ENCODE results near the gene SF3A2.

The SF3A2 gene

DNA sequence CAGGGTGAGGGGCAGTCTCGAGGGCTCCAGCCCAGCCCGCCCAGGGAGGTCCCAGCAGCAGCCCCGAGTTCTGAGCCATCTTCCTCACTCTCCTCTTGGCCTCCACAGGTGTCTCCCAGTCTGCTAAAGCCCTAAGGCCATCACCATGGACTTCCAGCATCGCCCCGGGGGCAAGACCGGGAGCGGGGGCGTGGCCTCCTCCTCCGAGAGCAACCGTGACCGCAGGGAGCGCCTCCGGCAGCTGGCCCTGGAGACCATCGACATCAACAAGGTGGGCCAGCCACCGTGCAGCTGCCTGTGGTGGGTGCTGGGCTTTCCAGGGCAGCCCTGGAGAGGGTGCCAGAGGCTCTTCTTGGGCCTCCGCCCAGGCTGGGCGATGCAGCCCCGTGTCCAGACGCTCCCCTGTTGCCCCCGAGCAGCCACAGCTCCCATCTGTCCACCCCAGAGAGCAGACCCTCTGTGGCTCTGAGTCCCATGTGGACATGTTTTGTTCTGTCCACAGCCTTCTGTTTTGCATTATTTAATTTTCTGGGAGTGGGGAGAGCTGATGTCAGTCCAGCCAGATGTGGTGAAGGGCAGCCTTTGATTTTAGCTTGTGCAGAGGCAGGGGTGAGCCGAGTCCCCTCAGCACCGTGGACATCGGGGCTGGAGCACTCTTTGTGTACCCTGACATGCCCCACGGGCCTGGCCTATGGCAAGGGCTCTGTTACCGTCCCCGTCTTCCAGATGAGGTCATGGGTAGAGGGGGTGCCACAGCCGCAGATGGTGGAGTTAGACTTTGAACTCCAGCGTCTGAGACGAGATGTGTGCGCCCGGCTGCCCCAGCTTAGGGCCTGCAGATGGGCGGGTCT is 6.9 kb downstream of the SF3A2 start:
- no peak for DNase-seq

DNA sequence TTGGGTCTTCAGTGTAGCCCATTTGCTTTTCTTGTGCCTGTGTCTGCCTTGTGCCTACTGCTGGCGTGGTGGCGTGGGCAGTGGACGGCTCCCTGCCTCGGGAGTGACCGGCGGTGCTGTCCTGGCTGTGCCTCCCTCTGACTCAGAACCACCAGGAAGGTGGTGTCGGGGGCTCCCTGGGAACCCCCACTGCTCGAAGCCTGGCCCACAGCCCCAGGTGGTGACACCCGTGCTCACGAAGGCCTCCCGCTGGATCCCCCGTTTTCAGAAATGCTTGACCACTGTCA is 7.4 kb downstream of the SF3A2 start:
- no peak for DNase-seq

DNA sequence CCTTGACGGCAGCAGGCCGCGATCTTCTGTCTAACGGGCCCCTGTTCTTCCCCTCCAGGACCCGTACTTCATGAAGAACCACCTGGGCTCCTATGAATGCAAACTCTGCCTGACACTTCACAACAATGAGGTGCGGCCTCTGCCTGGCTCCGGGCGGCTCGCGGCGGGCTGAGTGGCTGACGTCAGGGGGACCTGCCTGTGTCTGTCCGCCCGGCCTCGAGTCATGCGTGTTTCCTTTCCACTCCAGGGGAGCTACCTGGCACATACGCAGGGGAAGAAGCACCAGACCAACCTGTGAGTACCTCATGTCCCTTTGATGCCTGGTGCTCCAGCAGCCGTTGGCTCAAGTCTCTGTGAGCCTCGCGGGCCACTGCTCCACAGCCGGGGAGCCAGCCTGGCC is 7.9 kb downstream of the SF3A2 start:
- no peak for DNase-seq

DNA sequence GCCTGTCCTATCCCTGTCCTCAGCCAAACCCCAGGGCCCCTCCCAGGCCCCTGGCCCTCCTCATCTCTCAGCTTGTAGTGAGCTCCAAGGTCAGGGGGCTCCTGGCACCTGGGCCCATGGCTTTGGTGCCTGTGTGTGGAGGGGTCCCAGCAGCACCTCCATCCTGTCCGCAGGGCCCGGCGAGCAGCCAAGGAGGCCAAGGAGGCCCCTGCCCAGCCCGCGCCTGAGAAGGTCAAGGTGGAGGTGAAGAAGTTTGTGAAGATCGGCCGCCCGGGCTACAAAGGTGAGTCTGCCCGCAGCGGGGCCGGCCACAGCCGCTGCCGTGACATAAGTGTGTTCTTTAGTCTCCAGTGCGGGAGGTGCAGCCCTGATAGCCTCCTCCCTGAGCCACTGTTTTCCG is 8.6 kb downstream of the SF3A2 start:
- DNase-seq, result no peak

DNA sequence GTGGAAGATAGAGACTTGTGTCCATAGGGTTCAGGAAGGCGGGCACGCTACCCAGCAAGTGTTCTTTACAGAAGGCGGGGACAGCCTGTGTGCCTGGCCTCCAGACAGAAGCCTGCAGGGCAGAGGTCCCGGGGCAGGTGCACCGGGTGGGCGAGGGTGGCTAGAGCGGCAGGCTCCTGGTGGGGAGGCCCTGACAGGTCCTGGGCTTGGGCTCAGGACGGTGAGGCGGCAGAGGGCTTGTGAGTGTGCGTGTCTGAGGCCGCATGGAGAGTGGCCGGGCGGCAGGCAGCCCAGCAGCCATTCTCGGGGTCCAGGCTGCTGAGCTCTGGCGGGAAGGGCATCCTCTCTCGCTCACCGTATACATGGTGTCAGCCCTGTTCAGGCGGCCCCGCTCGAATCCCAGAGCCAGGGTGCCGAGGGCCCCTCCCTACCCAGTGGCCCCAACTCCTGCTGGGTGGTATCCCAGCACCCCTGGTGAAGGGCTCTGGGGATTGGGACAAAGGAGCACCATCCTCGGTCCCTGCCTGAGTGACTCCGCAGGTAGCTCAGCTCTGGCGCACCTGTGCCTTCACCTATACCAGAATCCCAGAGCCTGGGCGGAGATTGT is 9.5 kb downstream of the SF3A2 start:
- DNase-seq, result no peak

DNA sequence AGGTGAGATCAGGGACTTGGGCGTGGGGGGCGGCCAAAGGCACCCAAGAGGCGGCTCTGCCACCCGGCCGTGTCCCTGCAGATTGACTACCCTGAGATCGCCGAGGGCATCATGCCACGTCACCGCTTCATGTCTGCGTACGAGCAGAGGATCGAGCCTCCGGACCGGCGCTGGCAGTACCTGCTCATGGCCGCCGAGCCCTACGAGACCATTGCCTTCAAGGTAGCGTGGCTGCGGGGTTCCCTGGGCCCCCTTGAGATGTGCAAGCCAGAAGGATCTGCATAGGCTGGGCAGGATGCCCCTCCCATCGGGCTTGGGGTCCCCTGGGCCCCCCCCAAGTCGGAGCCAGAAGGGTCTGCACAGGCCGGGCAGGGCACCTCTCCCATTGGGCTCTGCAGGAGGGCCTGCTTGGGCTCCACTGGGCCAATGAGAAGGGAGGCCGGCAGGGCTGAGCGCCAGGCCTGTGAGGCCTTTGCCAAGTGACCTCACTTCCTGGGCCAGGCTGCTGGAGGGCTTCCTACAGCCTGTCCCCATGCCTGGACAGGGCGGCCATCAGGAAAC is 10.3 kb downstream of the SF3A2 start:
- DNase-seq, result no peak

DNA sequence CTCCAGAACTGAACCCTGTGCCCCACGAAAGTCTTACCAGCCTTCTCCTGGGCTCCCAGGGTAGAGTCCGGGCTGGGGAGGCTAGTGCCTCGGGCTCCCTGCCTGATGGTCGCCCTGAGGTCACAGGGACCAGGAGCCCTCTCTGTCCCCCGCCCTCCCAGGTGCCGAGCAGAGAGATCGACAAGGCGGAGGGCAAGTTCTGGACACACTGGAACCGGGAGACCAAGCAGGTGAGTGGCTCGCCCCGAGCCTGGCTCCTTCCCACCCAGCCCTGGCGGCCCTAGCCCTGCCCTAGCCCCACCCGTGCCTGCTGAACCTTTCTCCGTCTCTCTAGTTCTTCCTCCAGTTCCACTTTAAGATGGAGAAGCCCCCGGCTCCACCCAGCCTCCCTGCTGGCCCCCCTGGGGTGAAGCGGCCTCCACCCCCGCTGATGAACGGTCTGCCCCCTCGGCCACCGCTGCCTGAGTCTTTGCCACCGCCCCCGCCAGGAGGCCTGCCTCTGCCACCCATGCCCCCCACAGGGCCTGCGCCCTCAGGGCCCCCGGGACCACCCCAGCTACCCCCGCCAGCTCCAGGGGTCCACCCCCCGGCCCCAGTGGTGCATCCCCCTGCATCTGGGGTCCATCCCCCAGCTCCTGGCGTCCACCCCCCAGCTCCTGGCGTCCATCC is 10.9 kb downstream of the SF3A2 start:
- DNase-seq, result no peak

DNA sequence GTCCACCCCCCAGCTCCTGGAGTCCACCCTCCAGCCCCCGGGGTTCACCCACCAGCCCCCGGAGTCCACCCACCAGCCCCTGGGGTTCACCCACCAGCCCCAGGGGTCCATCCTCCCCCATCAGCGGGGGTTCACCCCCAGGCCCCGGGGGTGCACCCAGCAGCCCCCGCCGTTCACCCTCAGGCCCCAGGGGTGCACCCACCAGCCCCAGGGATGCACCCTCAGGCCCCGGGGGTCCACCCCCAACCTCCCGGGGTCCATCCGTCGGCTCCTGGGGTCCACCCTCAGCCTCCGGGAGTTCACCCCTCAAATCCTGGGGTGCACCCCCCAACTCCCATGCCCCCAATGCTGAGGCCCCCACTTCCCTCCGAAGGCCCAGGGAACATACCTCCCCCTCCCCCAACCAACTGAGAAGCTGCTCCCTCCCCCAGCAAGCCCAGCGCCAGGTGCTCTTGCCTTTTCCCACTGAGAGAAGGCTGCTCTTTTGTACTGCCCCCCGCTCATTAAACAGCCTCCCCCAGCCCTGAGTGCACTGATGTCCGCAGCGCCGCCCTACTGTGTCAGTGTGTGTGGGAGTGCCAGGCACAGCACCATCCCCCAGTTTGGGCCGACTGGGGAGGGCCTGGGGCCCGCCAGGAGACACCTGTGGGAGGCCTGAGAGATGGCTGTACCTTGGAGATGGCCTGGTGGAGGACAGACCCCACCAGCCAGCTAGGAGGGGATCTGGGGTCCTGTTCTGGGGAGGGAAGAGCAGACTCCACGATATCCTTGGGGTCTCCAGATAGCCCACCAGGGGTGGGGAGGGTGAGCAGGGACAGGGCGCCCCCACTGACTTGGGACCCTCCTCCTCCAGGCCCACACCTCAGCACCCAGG is 11.7 kb downstream of the SF3A2 start:
- DNase-seq, result no peak

DNA sequence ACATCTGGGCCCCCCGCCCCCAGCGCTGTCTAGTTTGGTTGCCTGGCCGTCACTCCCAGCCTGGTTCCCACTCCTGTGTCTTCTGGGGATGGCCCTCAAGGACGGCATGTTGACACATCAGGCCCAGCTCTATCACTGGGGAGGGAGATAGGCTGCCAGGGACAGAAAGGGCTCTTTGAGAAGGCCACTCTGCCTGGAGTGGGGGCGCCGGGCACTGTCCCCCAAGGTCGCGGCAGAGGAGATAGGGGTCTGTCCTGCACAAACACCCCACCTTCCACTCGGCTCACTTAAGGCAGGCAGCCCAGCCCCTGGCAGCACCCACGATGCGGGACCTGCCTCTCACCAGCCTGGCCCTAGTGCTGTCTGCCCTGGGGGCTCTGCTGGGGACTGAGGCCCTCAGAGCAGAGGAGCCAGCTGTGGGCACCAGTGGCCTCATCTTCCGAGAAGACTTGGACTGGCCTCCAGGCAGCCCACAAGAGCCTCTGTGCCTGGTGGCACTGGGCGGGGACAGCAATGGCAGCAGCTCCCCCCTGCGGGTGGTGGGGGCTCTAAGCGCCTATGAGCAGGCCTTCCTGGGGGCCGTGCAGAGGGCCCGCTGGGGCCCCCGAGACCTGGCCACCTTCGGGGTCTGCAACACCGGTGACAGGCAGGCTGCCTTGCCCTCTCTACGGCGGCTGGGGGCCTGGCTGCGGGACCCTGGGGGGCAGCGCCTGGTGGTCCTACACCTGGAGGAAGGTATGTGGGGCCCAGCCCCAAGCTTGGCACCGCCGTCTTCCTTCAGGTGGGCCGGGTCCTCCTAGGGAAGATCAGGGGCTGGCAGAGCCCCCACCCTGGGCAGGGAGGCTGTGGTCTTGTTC is 12.6 kb downstream of the SF3A2 start, which contains the start of gene AMH:
TSS of gene AMH (plus strand) at position 314 of the 857 bp plus-strand sequence. CDS start at position 324, 10 bp downstream.
- no peak for DNase-seq

DNA sequence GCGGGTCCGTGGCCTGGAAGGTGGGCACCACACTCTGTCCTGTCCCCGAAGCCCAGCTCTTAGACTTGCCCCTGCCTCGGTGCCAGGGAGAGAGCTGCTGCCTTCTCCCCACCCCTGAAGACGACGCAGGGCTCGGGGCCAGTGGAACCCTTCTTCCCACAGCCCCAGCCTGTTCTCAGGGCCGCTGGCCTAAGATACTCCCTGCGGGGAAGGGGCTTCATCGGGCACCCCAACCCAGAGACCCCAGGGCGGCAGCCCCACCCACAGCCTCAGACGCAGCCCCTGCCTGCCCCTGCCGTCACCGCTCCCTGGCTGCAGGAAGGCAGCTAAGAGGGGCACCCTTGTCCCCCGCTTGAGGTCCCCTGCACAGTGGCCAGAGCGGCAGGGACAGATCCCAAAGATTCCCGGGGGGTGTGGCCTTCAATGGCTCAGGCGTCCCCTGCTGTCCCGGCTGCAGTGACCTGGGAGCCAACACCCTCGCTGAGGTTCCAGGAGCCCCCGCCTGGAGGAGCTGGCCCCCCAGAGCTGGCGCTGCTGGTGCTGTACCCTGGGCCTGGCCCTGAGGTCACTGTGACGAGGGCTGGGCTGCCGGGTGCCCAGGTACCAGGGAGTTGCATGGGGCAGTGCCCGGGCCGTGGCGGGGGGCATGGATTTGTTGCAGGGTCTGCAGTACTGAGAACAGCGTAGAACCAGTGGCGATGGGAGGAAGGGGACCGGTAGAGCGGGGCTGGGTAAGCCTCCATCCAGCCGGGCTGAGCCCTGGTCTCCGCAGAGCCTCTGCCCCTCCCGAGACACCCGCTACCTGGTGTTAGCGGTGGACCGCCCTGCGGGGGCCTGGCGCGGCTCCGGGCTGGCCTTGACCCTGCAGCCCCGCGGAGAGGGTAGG is 13.5 kb downstream of the SF3A2 start:
- DNase-seq, result peak; percentile 38

DNA sequence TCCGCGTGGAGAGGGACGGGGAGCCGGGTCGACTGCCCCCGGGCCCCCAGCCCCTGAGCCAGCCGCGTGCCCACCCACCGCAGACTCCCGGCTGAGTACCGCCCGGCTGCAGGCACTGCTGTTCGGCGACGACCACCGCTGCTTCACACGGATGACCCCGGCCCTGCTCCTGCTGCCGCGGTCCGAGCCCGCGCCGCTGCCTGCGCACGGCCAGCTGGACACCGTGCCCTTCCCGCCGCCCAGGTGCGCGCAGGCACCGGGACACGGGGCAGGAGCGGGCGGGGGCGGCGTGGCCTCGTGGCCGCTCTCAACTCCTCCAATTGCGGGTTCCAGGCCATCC is 14.1 kb downstream of the SF3A2 start:
- no peak for DNase-seq

DNA sequence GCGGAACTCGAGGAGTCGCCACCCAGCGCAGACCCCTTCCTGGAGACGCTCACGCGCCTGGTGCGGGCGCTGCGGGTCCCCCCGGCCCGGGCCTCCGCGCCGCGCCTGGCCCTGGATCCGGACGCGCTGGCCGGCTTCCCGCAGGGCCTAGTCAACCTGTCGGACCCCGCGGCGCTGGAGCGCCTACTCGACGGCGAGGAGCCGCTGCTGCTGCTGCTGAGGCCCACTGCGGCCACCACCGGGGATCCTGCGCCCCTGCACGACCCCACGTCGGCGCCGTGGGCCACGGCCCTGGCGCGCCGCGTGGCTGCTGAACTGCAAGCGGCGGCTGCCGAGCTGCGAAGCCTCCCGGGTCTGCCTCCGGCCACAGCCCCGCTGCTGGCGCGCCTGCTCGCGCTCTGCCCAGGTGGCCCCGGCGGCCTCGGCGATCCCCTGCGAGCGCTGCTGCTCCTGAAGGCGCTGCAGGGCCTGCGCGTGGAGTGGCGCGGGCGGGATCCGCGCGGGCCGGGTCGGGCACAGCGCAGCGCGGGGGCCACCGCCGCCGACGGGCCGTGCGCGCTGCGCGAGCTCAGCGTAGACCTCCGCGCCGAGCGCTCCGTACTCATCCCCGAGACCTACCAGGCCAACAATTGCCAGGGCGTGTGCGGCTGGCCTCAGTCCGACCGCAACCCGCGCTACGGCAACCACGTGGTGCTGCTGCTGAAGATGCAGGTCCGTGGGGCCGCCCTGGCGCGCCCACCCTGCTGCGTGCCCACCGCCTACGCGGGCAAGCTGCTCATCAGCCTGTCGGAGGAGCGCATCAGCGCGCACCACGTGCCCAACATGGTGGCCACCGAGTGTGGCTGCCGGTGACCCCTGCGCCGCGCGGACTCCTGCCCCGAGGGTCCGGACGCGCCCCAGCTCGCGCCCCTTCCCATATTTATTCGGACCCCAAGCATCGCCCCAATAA is 14.8 kb downstream of the SF3A2 start:
- peak; percentile 49 for DNase-seq

DNA sequence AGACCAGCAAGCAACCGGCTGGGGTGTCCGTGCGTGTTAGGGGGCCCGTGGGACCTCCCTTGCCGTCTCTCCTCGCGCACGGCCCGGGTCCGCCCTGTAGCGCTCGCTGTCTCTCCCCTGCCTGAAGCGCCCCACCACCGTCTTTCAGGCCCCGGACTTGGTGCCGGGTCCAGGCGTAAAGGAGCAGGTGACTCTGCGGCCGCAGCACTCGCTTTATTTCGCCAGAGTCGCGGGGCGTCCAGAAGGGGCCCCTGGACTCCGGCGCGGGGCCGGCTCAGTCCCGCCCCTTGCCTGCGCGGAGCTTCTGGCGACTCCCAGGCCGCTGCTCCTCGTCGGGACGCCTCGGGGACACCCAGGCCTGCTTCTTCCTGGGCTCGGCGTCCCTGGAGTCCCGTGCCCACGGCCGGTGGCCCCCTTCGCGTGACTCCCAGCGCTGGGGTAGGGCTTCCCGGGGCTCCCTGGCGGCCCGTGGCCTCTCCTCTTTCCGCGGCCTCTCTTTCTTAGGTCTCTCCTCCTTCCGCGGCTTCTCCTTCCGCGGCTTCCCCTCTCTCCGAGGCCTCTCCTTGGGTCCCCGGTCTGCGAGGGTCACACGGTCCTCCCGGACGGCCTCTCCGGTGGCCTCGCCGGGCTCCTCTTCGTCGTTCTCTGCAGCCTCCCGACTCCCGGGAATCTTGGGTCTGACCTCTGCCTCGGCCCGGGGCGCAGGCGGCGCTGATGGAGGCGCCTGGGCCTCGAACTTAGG is 15.6 kb downstream of the SF3A2 start:
- no peak for DNase-seq

DNA sequence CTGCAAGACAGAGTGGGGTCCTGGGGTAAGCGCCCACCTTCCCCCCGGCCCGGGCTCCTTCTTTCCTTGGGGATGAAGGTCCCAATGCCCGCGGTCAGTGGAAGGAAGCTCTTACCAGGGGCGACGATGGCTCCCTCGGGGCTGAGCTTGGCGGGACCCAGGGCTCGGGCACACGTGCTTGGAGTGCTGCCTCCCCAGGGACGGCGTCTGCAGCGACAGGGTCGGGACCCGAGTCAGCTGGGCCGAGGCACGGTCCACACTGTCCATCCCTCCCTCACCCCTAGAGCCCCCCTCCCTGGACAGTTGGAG is 16.1 kb downstream of the SF3A2 start:
- no peak for DNase-seq

DNA sequence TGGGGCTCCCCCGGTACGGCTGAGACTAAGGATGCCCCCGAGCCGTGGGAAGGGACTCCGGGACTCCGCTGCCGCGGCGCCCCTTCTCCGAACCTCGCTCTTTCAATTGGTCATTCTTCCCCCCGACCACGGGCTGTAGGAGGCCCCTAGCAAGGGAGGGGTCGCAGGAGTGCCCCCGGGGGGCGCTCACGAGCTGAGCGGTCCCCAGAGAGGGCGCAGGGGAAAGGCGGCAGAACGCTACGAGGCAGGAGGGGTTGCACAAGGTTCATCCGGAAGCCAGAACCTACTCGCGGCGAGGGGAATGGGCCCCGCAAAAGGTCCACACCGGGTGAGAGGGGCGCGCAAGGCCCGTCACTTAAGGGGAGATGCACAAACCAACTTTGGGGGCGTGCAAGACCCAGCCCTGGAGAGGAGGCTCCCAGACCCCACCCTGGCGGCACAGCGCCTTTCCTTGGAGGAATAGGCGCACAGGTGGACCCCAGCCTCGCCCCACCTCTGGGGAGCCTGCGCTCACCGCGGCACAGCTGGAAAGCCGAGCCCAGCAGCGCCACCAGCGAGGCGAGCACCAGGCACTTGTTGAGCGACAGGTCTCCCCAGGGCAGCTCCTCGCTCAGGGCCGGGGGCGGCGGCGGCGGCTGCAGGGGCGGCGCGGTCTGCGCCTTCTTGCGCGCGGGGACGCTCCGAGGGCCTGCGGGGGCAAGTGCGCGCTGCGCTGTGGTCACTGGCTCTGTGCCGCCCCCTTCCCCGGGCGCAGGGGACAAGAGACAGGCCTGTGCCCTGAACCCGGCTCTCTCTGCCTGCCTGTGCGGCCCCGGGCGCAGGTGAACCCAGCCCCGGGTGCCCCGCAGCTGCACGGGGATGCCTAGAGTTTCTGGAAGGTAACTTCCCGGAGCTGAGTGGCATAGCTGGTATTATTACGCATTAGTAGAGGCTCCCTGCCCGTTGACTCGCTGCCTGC is 16.8 kb downstream of the SF3A2 start:
- peak; percentile 49 for DNase-seq

DNA sequence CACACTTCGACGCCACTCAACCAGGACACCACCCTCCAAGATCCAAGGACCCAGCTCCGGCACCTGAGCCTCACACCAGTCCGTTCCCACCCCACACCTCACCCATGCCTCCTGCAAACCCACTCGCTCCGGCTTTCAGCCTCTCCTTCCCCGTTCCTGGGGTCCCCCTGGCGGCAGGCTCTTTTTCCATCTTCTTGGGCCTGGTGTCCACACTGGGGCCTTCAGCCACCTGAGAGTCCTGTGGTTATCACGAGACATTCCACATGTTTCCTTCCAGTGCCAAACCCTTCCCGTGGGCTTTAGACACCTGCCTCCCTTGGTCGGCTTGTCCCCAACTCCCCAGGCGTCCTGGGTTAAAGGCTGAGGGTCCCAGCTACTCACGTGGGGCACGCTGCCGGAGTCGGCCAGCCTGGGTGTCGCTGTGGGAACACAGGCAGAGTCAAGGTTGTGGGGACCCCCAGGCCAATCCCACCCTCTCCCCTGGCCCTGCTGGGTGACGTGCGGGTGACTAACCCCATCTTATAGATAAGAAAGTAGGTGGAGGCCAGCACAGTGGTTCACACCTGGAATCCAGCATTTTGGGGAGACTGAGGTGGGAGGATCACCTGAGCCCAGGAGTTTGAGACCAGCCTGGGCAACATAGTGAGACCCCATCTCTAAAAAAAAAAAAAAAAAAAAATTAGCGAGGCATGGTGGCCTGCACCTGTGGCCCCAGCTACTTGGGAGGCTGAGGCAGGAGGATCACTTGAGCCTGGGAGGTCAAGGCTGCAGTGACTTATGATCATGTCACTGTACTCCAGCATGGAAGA is 17.6 kb downstream of the SF3A2 start:
- DNase-seq, result no peak
